HL-60 (cell line): Measurements from ENCODE around the gene FGD5.

Source experiments
- DNase-seq, 2 experiments: peaks; one replicate each; pipeline ENCODE4 v3.0.0-alpha.2; 2010 to 2020; ENCODE audit warnings: low read depth in 1 of 2, low spot score in 1 of 2
- H3K27ac ChIP-seq: fragments of 250-450 bp; sonication (Bioruptor Pico); replicated peaks from 2 replicates; pipeline ENCODE4 v1.5.1; 2020; ENCODE audit warnings: mild to moderate bottlenecking, moderate library complexity
- H3K27me3 ChIP-seq: fragments of 250-450 bp; sonication (Bioruptor Pico); 2 replicates; pipeline ENCODE4 v1.5.1; 2021; ENCODE audit warnings: mild to moderate bottlenecking, moderate library complexity; ENCODE audit not compliant: insufficient read depth, poor library complexity, severe bottlenecking
- H3K4me3 ChIP-seq: replicated peaks from 2 replicates; pipeline ENCODE4 v1.5.1; 2011; ENCODE audit warnings: mild to moderate bottlenecking, control low read depth, low read length; ENCODE audit not compliant: insufficient read depth
- GABPA ChIP-seq: IDR thresholded peaks from 2 replicates; pipeline ENCODE4 v1.6.1; 2012; ENCODE audit warnings: low read depth
- POLR2AphosphoS5 ChIP-seq: IDR thresholded peaks from 2 replicates; pipeline ENCODE4 v1.6.1; 2012; ENCODE audit warnings: low read depth
- SPI1 ChIP-seq: IDR thresholded peaks from 2 replicates; pipeline ENCODE4 v1.6.1; 2012; ENCODE audit warnings: low read depth, mild to moderate bottlenecking, borderline replicate concordance
- TF ChIP-seq, protein P1 (sequence below): IDR thresholded peaks from one replicate; pipeline ENCODE4 v1.5.1; 2011; ENCODE audit warnings: low read length, control low read depth, inconsistent platforms; ENCODE audit not compliant: insufficient read depth
- TF ChIP-seq, protein P2 (sequence below): IDR thresholded peaks from 2 replicates; pipeline ENCODE4 v1.6.1; 2012; ENCODE audit warnings: low read depth; ENCODE audit not compliant: insufficient replicate concordance

Gene FGD5

DNA sequence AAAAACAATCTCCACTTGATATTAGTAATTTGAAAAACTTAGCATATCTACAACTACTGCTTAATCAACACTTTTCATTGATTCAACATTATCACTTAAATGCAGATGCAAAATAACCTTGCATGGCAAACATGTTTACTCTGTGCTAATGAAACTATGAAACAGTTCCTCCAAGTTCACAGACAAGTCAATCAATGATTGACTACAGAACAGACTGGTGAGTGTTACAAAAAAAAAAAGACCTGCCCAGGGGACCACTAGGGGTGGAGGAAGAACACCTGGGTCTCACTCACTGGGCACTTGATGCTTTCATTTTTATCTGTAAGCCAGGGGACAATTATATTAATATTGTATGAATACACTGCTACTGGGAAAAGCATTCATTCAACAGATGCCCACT lies 124.3 kb downstream of the FGD5 start:
- TF ChIP-seq, protein P1, sequence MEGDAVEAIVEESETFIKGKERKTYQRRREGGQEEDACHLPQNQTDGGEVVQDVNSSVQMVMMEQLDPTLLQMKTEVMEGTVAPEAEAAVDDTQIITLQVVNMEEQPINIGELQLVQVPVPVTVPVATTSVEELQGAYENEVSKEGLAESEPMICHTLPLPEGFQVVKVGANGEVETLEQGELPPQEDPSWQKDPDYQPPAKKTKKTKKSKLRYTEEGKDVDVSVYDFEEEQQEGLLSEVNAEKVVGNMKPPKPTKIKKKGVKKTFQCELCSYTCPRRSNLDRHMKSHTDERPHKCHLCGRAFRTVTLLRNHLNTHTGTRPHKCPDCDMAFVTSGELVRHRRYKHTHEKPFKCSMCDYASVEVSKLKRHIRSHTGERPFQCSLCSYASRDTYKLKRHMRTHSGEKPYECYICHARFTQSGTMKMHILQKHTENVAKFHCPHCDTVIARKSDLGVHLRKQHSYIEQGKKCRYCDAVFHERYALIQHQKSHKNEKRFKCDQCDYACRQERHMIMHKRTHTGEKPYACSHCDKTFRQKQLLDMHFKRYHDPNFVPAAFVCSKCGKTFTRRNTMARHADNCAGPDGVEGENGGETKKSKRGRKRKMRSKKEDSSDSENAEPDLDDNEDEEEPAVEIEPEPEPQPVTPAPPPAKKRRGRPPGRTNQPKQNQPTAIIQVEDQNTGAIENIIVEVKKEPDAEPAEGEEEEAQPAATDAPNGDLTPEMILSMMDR = no peak
- no peak for TF ChIP-seq GABPA
- TF ChIP-seq, protein P2, sequence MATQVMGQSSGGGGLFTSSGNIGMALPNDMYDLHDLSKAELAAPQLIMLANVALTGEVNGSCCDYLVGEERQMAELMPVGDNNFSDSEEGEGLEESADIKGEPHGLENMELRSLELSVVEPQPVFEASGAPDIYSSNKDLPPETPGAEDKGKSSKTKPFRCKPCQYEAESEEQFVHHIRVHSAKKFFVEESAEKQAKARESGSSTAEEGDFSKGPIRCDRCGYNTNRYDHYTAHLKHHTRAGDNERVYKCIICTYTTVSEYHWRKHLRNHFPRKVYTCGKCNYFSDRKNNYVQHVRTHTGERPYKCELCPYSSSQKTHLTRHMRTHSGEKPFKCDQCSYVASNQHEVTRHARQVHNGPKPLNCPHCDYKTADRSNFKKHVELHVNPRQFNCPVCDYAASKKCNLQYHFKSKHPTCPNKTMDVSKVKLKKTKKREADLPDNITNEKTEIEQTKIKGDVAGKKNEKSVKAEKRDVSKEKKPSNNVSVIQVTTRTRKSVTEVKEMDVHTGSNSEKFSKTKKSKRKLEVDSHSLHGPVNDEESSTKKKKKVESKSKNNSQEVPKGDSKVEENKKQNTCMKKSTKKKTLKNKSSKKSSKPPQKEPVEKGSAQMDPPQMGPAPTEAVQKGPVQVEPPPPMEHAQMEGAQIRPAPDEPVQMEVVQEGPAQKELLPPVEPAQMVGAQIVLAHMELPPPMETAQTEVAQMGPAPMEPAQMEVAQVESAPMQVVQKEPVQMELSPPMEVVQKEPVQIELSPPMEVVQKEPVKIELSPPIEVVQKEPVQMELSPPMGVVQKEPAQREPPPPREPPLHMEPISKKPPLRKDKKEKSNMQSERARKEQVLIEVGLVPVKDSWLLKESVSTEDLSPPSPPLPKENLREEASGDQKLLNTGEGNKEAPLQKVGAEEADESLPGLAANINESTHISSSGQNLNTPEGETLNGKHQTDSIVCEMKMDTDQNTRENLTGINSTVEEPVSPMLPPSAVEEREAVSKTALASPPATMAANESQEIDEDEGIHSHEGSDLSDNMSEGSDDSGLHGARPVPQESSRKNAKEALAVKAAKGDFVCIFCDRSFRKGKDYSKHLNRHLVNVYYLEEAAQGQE = no peak
- TF ChIP-seq POLR2AphosphoS5 = no peak
- no peak for TF ChIP-seq SPI1
- Histone ChIP-seq H3K4me3 (no peak overlapping the region), H3K27ac (no peak overlapping the region), H3K27me3 (no peaks in the 10 kb centered on the region)
- no peak for DNase-seq

DNA sequence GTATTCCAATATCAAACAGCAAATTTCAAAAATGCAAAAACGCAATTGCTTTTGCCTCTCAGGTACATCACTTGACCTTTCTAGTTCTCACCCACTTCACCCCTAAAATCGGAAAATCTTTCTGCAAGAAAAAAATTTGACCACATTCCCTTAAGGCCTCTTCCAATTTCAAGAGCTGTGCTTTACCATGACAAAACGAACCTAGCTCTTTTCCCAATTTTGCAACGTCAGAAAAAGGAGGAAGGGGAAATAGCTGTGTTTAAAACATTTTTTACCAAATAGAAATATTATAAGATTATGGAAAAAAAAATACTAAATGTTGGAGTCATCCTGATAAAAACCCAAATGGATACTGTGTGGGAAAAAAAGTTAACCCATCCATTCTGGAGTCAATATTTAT lies 127.5 kb downstream of the FGD5 start:
- Histone ChIP-seq H3K4me3 (peak overlapping the region; percentile 84), H3K27ac (peak overlapping the region; percentile 95), H3K27me3 (no peaks in the 10 kb centered on the region)
- DNase-seq = no peak
- TF ChIP-seq GABPA = no peak
- TF ChIP-seq, protein P2 = no peak
- TF ChIP-seq SPI1 = no peak
- TF ChIP-seq POLR2AphosphoS5 = no peak
- TF ChIP-seq, protein P1 = no peak

DNA sequence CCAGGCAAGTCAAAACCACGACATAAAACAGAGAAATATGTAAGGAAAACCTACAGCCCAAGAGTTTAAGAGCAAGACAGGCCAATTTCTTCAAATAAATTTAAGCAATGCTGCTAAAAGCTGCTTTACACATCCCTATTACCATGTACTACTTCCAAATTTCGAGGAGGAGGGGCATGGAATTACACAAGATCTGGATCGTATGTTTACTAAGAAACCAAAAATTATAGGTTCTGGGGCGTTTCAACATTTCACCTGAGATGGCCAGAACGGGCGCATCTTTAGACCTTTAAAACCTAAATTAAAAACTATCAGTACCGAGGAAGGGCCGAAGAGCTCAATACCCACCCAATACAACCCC lies 128.0 kb downstream of the FGD5 start:
- Histone ChIP-seq H3K27ac (peak overlapping the region; percentile 95), H3K4me3 (peak overlapping the region; percentile 84), H3K27me3 (no peaks in the 10 kb centered on the region)
- DNase-seq = peak in 1 of 2 experiments; percentile 16
- TF ChIP-seq, protein P1 = no peak
- no peak for TF ChIP-seq GABPA

DNA sequence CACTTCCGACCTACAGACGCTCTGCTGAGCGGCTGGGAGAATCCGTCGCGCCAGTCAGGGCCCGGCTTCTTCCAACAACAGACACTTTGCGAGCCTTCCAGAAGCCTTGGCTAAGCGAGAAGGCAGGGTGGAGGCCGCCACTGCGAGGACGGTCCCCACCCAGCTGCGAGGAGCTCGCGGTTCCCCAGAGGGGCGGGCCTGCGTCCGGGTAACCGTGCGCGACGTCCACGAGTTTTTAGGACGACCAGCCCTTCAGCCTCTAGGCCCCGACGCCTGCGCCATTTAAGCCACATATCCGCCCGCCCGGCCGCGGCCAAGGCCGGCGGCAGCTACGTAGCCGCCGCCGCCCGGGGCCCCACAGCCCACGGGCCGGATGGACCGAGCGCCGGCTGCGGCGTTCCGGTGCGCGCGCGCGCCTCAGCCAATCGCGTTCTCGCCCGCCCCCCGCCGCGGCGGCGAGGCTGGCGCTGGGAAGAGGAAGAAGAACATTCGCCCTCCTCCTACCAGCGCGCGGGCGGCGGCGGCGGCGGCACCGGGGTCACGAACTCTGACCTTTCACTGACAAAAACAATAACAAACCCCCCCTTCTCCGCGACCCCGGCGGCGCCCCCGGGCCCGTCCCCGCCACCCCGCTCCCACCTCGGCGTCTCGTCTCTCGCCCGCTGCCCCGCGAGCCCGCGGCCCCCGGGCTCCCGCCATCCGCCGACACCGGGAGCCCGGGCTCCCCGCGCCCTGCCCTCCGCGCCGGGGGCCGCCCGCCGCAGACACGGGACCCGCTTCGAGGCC lies 128.5 kb downstream of the FGD5 start, which contains the start of gene NR2C2:
NR2C2 (plus strand) TSS at position 484 of the 786 bp plus-strand sequence. CDS start 56,332 bp downstream, outside the sequence.
- DNase-seq = peak; percentile 44 to 86
- Histone ChIP-seq H3K27me3 (no peaks in the 10 kb centered on the region), H3K4me3 (peak within 1 kb of the TSS; percentile 84), H3K27ac (peak within 1 kb of the TSS; percentile 98)
- TF ChIP-seq GABPA = no peak
- TF ChIP-seq, protein P1 = no peak
- TF ChIP-seq POLR2AphosphoS5 = no peak
- TF ChIP-seq, protein P2 = no peak
- TF ChIP-seq SPI1 = no peak
